IPS-NIHi11 (cell line): Measurements from ENCODE around the gene NTRK3.

ENCODE experiments used
- DNase-seq: peaks from one replicate; pipeline ENCODE4 v3.0.0; 2012; ENCODE audit warnings: mixed read lengths, low spot score

Gene NTRK3

GRCh38 chr15:88257311-88258092 lies 963 bp upstream of the NTRK3 start:
- DNase-seq = no peak

- DNase-seq = peak; percentile 81
Observed at GRCh38 chr15:88255484-88256278, 858 bp downstream of the NTRK3 start.

GRCh38 chr15:88255087-88255483 lies 1.5 kb downstream of the NTRK3 start:
- no peak for DNase-seq

- no peak for DNase-seq
Observed at GRCh38 chr15:88252441-88252840, 4.1 kb downstream of the NTRK3 start.

GRCh38 chr15:88250826-88251225 lies 5.7 kb downstream of the NTRK3 start:
- DNase-seq = no peak

- no peak for DNase-seq
Observed at GRCh38 chr15:88249220-88249619, 7.3 kb downstream of the NTRK3 start.

- no peak for DNase-seq
Observed at GRCh38 chr15:88247914-88248313, 8.6 kb downstream of the NTRK3 start.

- peak; percentile 86 for DNase-seq
Observed at GRCh38 chr15:88246666-88247446, 9.7 kb downstream of the NTRK3 start.

GRCh38 chr15:88246081-88246480 lies 10.5 kb downstream of the NTRK3 start:
- no peak for DNase-seq

- peak; percentile 68 for DNase-seq
Observed at GRCh38 chr15:88243895-88244787, 12.4 kb downstream of the NTRK3 start.

- DNase-seq = no peak
Observed at GRCh38 chr15:88242586-88243555, 13.7 kb downstream of the NTRK3 start.

GRCh38 chr15:88241461-88241860 lies 15.1 kb downstream of the NTRK3 start:
- no peak for DNase-seq

GRCh38 chr15:88241060-88241459 lies 15.5 kb downstream of the NTRK3 start:
- no peak for DNase-seq

- DNase-seq = no peak
Observed at GRCh38 chr15:88239594-88239993, 16.9 kb downstream of the NTRK3 start.

- no peak for DNase-seq
Observed at GRCh38 chr15:88238618-88239430, 17.7 kb downstream of the NTRK3 start.

- no peak for DNase-seq
Observed at GRCh38 chr15:88234711-88235110, 21.8 kb downstream of the NTRK3 start.

GRCh38 chr15:88233921-88234320 lies 22.6 kb downstream of the NTRK3 start:
- DNase-seq = no peak

- DNase-seq = no peak
Observed at GRCh38 chr15:88232771-88233201, 23.8 kb downstream of the NTRK3 start.

GRCh38 chr15:88231909-88232644 lies 24.5 kb downstream of the NTRK3 start:
- no peak for DNase-seq
